ENCODE data around the gene KNDC1.

DNA sequence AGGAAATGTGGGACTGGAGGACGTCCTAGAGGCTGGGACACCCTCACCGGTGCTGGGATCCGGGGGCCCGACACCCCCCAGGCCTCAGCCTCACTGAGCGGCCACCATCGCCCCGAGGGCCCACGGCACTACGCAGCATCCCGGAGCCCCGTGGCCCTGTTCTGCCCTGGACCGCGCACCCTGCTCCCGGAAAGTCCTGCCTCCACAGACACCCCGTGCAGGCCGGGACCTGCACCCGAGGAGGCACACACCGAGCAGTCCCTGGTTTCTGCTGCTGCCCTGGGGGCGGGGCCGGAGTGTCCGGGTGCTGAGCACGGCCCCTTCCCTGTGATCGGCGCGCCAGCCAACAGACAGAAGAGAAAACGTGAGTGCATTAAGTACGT lies 18.1 kb upstream of the KNDC1 start:
- TF ChIP-seq, protein P1, sequence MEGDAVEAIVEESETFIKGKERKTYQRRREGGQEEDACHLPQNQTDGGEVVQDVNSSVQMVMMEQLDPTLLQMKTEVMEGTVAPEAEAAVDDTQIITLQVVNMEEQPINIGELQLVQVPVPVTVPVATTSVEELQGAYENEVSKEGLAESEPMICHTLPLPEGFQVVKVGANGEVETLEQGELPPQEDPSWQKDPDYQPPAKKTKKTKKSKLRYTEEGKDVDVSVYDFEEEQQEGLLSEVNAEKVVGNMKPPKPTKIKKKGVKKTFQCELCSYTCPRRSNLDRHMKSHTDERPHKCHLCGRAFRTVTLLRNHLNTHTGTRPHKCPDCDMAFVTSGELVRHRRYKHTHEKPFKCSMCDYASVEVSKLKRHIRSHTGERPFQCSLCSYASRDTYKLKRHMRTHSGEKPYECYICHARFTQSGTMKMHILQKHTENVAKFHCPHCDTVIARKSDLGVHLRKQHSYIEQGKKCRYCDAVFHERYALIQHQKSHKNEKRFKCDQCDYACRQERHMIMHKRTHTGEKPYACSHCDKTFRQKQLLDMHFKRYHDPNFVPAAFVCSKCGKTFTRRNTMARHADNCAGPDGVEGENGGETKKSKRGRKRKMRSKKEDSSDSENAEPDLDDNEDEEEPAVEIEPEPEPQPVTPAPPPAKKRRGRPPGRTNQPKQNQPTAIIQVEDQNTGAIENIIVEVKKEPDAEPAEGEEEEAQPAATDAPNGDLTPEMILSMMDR (IDR thresholded peaks at IDR 0.05; ENCODE audit: poor library complexity, severe bottlenecking), result no peak
- TF ChIP-seq EZH2 (IDR thresholded peaks at IDR 0.05; ENCODE audit: borderline replicate concordance, insufficient read depth, low read length, poor library complexity, severe bottlenecking) (no peak), EP300 (conservative IDR thresholded peaks at IDR 0.05; ENCODE audit: poor library complexity, severe bottlenecking) (no peak)
